Natural killer cell (primary cell): ENCODE results near the gene ADIPOR2. TPM values are rescaled to one million over a fixed set of nuclear protein-coding genes. Genes with fewer than 3 reads are reported as not detected.

Source experiments
- ATAC-seq, 3 donors: fragments of 150-1000 bp in 2 of 3; fragments of 200-7000 bp in 1 of 3; cut with Tn5 transposase; 1 replicate in 1 of 3; 2 replicates in 2 of 3; pipeline ENCODE4 v1.10.0; 2021; ENCODE audit warnings: mild to moderate bottlenecking in 2 of 3, moderate library complexity in 2 of 3
- DNase-seq, 2 donors: peaks; one replicate each; pipeline versions ENCODE4 v3.0.0 to v3.0.0-alpha.2; 2013 to 2021; ENCODE audit warnings: mixed read lengths in 1 of 2
- H3K27ac ChIP-seq: one replicate; pipeline ENCODE4 v1.5.1; 2013; ENCODE audit warnings: mild to moderate bottlenecking, low read length
- H3K27me3 ChIP-seq: one replicate; pipeline ENCODE4 v1.6.1; 2013; ENCODE audit warnings: low read length; ENCODE audit not compliant: control insufficient read depth, insufficient read depth
- H3K36me3 ChIP-seq: one replicate; pipeline ENCODE4 v1.6.1; 2013; ENCODE audit warnings: low read length; ENCODE audit not compliant: control insufficient read depth, insufficient read depth
- H3K4me1 ChIP-seq: one replicate; pipeline ENCODE4 v1.6.1; 2013; ENCODE audit warnings: low read length; ENCODE audit not compliant: control insufficient read depth, insufficient read depth
- H3K4me3 ChIP-seq: one replicate; pipeline ENCODE4 v1.5.1; 2013; ENCODE audit warnings: low read length
- H3K9me3 ChIP-seq: one replicate; pipeline ENCODE4 v1.6.1; 2013; ENCODE audit warnings: low read length; ENCODE audit not compliant: control insufficient read depth, insufficient read depth
- H3K27ac Mint-ChIP-seq, 2 donors: one replicate each; pipeline ENCODE4 v1.8.0; 2022; ENCODE audit warnings: mild to moderate bottlenecking in 2 of 2, mixed read lengths in 2 of 2, moderate library complexity in 1 of 2
- H3K27me3 Mint-ChIP-seq, 2 donors: one replicate each; pipeline ENCODE4 v1.8.0; 2022; ENCODE audit warnings: low read depth in 2 of 2, mixed read lengths in 2 of 2
- H3K36me3 Mint-ChIP-seq: one replicate; pipeline ENCODE4 v1.8.0; 2022; ENCODE audit warnings: mixed read lengths
- H3K4me1 Mint-ChIP-seq, 2 donors: one replicate each; pipeline ENCODE4 v1.8.0; 2022; ENCODE audit warnings: mixed read lengths in 2 of 2
- H3K4me3 Mint-ChIP-seq: one replicate; pipeline ENCODE4 v1.8.0; 2022; ENCODE audit warnings: mild to moderate bottlenecking, moderate library complexity, mixed read lengths
- H3K9me3 Mint-ChIP-seq, 2 donors: one replicate each; pipeline ENCODE4 v1.8.0; 2022; ENCODE audit warnings: mixed read lengths in 2 of 2
- CTCF ChIP-seq: fragments of 200-600 bp; IDR thresholded peaks from one replicate; pipeline ENCODE4 v1.8.0; 2022; ENCODE audit warnings: antibody characterized with exemption
- WGBS: methylation state at CpG from one replicate; pipeline ENCODE4 v1.1.7; 2013; ENCODE audit warnings: missing lambda C conversion rate; ENCODE audit not compliant: insufficient coverage; 5-methylcytosine and 5-hydroxymethylcytosine counted together
- intact Hi-C: fragments of 100-400 bp; cut with micrococcal nuclease; formaldehyde crosslinking; loops from one replicate; pipeline ENCODE4 v1.14.2; 2022
- total RNA-seq, 4 donors: library from RNA; stranded (reverse); fragments of 120-200 nt in 1 of 4; gene quantifications; one replicate each; pipeline versions ENCODE4 v1.2.3 to v1.2.4, GENCODE V29; 2013 to 2022

Gene ADIPOR2
- total RNA-seq, 3 donors from 2014 or later (not counting 1 experiment from before 2014, with no cell fraction given) = 38.6 to 48.3 (median 44.0) TPM

GRCh38 chr12:1662761-1663439, 28.0 kb upstream of the ADIPOR2 start:
- Mint-ChIP-seq H3K27ac (peak overlapping the region; percentile 73 to 75), H3K4me1 (peaks cover 40 to 51% of the 10 kb centered on the region in 2 donors), H3K9me3 (no peaks in the 10 kb centered on the region), H3K36me3 (no peaks in the 10 kb centered on the region), H3K4me3 (peak overlapping the region; percentile 90), H3K27me3 (no peaks in the 10 kb centered on the region)
- intact Hi-C loops = no loop called here
- DNase-seq = peak in 1 of 2 donors; percentile 60
- Histone ChIP-seq H3K4me1 (peaks cover 24% of the 10 kb centered on the region), H3K27me3 (no peaks in the 10 kb centered on the region), H3K9me3 (no peaks in the 10 kb centered on the region), H3K36me3 (no peaks in the 10 kb centered on the region), H3K27ac (no peak overlapping the region), H3K4me3 (no peak overlapping the region)
- no peak for ATAC-seq
- 70% methylated on average over 46 of the region's 46 CpGs for WGBS
- TF ChIP-seq CTCF = no peak

GRCh38 chr12:1663440-1664132, 27.3 kb upstream of the ADIPOR2 start:
- intact Hi-C loops = no loop called here
- DNase-seq (peak in 1 of 2 donors; percentile 33), ATAC-seq (no peak)
- no peaks in the 10 kb centered on the region for H3K9me3 Mint-ChIP-seq
- H3K4me1 Mint-ChIP-seq = peaks cover 46 to 56% of the 10 kb centered on the region in 2 donors
- Histone ChIP-seq H3K9me3 (no peaks in the 10 kb centered on the region), H3K4me1 (peaks cover 31% of the 10 kb centered on the region), H3K27ac (no peak overlapping the region), H3K36me3 (no peaks in the 10 kb centered on the region), H3K4me3 (no peak overlapping the region), H3K27me3 (no peaks in the 10 kb centered on the region)
- peak overlapping the region; percentile 90 for H3K4me3 Mint-ChIP-seq
- no peak for TF ChIP-seq CTCF
- H3K27me3 Mint-ChIP-seq = no peaks in the 10 kb centered on the region
- H3K27ac Mint-ChIP-seq = peak overlapping the region; percentile 73 to 75
- 92% methylated on average over 11 of the region's 11 CpGs for WGBS
- no peaks in the 10 kb centered on the region for H3K36me3 Mint-ChIP-seq

DNA sequence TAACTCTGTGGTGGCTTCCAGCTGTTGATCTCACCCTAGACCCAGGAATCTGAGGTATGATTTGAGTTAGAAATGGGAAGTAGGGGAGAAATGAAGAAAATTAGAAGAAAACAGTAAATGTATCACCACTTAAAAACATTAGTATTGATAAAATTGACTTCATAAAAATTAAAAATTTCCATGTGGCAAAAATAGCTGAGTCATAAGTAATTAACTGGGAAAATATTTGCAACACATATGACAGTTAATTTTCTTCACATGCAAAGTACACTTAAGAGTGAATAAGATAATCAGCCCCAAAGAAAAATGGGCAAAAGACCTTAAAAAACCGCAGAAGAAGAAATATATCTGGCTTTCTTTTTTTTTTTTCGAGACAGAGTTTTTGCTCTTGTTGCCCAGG, 25.5 kb upstream of the ADIPOR2 start:
- H3K27me3 ChIP-seq = no peaks in the 10 kb centered on the region
- no peaks in the 10 kb centered on the region for H3K9me3 Mint-ChIP-seq
- no peak for ATAC-seq
- no peak for DNase-seq
- no peaks in the 10 kb centered on the region for H3K9me3 ChIP-seq
- peaks cover 55 to 66% of the 10 kb centered on the region in 2 donors for H3K4me1 Mint-ChIP-seq
- intact Hi-C loops = no loop called here
- peak overlapping the region; percentile 47 for H3K4me3 Mint-ChIP-seq
- no peaks in the 10 kb centered on the region for H3K36me3 ChIP-seq
- H3K4me1 ChIP-seq = peaks cover 47% of the 10 kb centered on the region
- TF ChIP-seq CTCF = no peak
- H3K27ac ChIP-seq = no peak overlapping the region
- H3K36me3 Mint-ChIP-seq = no peaks in the 10 kb centered on the region
- peak overlapping the region; percentile 73 to 81 for H3K27ac Mint-ChIP-seq
- WGBS = 96% methylated on average over 2 of the region's 2 CpGs
- H3K4me3 ChIP-seq = no peak overlapping the region
- no peaks in the 10 kb centered on the region for H3K27me3 Mint-ChIP-seq
